ENCODE results near the gene IL10RA. TPM values are rescaled to one million over a fixed set of nuclear protein-coding genes. Genes with fewer than 3 reads are reported as not detected.

The IL10RA gene
- total RNA-seq, 1 donor from 2014 or later, result 0.25 TPM

GRCh38 chr11:118046051-118046963 is 60.1 kb downstream of the IL10RA start:
- DNase-seq (ENCODE audit: low read depth), result no peak
- Histone ChIP-seq H3K27me3 (ENCODE audit: control insufficient read depth, insufficient read depth, low read length) (no peaks in the 10 kb centered on the region), H3K36me3 (ENCODE audit: control insufficient read depth, insufficient read depth, low read length) (no peaks in the 10 kb centered on the region), H3K4me3 (ENCODE audit: low read depth, low read length) (no peak overlapping the region)
- TF ChIP-seq CTCF (IDR thresholded peaks at IDR 0.05; ENCODE audit: insufficient read depth, low read length, poor library complexity, severe bottlenecking), result no peak

- no peak overlapping the region for H3K4me3 ChIP-seq (ENCODE audit: low read depth, low read length)
- DNase-seq (ENCODE audit: low read depth), result no peak
These were observed 60.9 kb downstream of the IL10RA start for GRCh38 chr11:118046964-118047700.

GRCh38 chr11:118047749-118048148 is 61.6 kb downstream of the IL10RA start:
- TF ChIP-seq CTCF (IDR thresholded peaks at IDR 0.05; ENCODE audit: insufficient read depth, low read length, poor library complexity, severe bottlenecking), result no peak
- no peak for DNase-seq (ENCODE audit: low read depth)
- Histone ChIP-seq H3K36me3 (ENCODE audit: control insufficient read depth, insufficient read depth, low read length) (no peaks in the 10 kb centered on the region), H3K4me3 (ENCODE audit: low read depth, low read length) (no peak overlapping the region), H3K27me3 (ENCODE audit: control insufficient read depth, insufficient read depth, low read length) (no peaks in the 10 kb centered on the region)

More at GRCh38 chr11:118046964-118047700, 60.9 kb downstream of the IL10RA start:
- H3K27me3 ChIP-seq (ENCODE audit: control insufficient read depth, insufficient read depth, low read length), result no peaks in the 10 kb centered on the region
- H3K36me3 ChIP-seq (ENCODE audit: control insufficient read depth, insufficient read depth, low read length), result no peaks in the 10 kb centered on the region
- TF ChIP-seq CTCF (IDR thresholded peaks at IDR 0.05; ENCODE audit: insufficient read depth, low read length, poor library complexity, severe bottlenecking), result no peak

- no peak for TF ChIP-seq CTCF (IDR thresholded peaks at IDR 0.05; ENCODE audit: insufficient read depth, low read length, poor library complexity, severe bottlenecking)
- DNase-seq (ENCODE audit: low read depth), result no peak
- no peak overlapping the region for H3K4me3 ChIP-seq (ENCODE audit: low read depth, low read length)
- no peaks in the 10 kb centered on the region for H3K36me3 ChIP-seq (ENCODE audit: control insufficient read depth, insufficient read depth, low read length)
- no peaks in the 10 kb centered on the region for H3K27me3 ChIP-seq (ENCODE audit: control insufficient read depth, insufficient read depth, low read length)
These were observed 62.5 kb downstream of the IL10RA start for GRCh38 chr11:118048472-118049370.

- Histone ChIP-seq H3K4me3 (ENCODE audit: low read depth, low read length) (no peak overlapping the region), H3K27me3 (ENCODE audit: control insufficient read depth, insufficient read depth, low read length) (no peaks in the 10 kb centered on the region), H3K36me3 (ENCODE audit: control insufficient read depth, insufficient read depth, low read length) (no peaks in the 10 kb centered on the region)
- no peak for TF ChIP-seq CTCF (IDR thresholded peaks at IDR 0.05; ENCODE audit: insufficient read depth, low read length, poor library complexity, severe bottlenecking)
- DNase-seq (ENCODE audit: low read depth), result no peak
These were observed 63.6 kb downstream of the IL10RA start for GRCh38 chr11:118049771-118050170.
